ENCODE results near the gene BST2.

Gene BST2

GRCh38 chr19:17419154-17419620 lies 13.8 kb upstream of the BST2 start:
- no peak for DNase-seq

- DNase-seq, result no peak
These were observed 13.3 kb upstream of the BST2 start for GRCh38 chr19:17418710-17419109.

GRCh38 chr19:17415121-17415520 lies 9.7 kb upstream of the BST2 start:
- no peak for DNase-seq

GRCh38 chr19:17414097-17414496 lies 8.7 kb upstream of the BST2 start:
- DNase-seq, result no peak

- DNase-seq, result no peak
These were observed 6.4 kb upstream of the BST2 start for GRCh38 chr19:17411801-17412200.

- no peak for DNase-seq
These were observed 4.6 kb upstream of the BST2 start for GRCh38 chr19:17409990-17410389.

GRCh38 chr19:17406887-17407196 lies 1.4 kb upstream of the BST2 start:
- DNase-seq, result no peak

GRCh38 chr19:17406046-17406886 lies 836 bp upstream of the BST2 start:
- DNase-seq, result peak; percentile 44 to 45

GRCh38 chr19:17404621-17405249 lies 695 bp downstream of the BST2 start:
- peak in 1 of 2 experiments; percentile 23 for DNase-seq

GRCh38 chr19:17404015-17404414 lies 1.4 kb downstream of the BST2 start:
- DNase-seq, result peak in 1 of 2 experiments; percentile 32

- DNase-seq, result peak; percentile 41 to 42
These were observed 2.2 kb downstream of the BST2 start for GRCh38 chr19:17402982-17403855.

GRCh38 chr19:17401628-17402027 lies 3.8 kb downstream of the BST2 start:
- DNase-seq, result no peak

- no peak for DNase-seq
These were observed 6.4 kb downstream of the BST2 start for GRCh38 chr19:17398902-17399527.

- peak; percentile 87 to 90 for DNase-seq
These were observed 10.5 kb downstream of the BST2 start for GRCh38 chr19:17394891-17395415.

GRCh38 chr19:17393914-17394313 lies 11.5 kb downstream of the BST2 start, which contains the start of gene CCDC194:
Gene CCDC194, minus strand, starts transcription at chr19:17394196. Its CDS starts 38 bp downstream, at chr19:17394158.
- DNase-seq, result no peak

- DNase-seq, result no peak
These were observed 12.4 kb downstream of the BST2 start for GRCh38 chr19:17393002-17393401.

GRCh38 chr19:17391371-17392151 lies 13.9 kb downstream of the BST2 start:
- DNase-seq, result no peak

GRCh38 chr19:17390665-17391370 lies 14.6 kb downstream of the BST2 start:
- DNase-seq, result peak; percentile 95 to 96

GRCh38 chr19:17389957-17390664 lies 15.3 kb downstream of the BST2 start:
- DNase-seq, result no peak

- no peak for DNase-seq
These were observed 16.1 kb downstream of the BST2 start for GRCh38 chr19:17389288-17389687.

All from activated CD4-positive, alpha-beta T cell treated with anti-CD3 and anti-CD28 coated beads, Interleukin-2, amount 50 U/mL, for 48 hours (primary cell).